Loucy (cell line): Measurements from ENCODE around the gene SYNE2.

Experiments used
- H2AFZ ChIP-seq: fragments of 200-600 bp; sonication (generic); 2 replicates; pipeline ENCODE4 v1.6.0; 2016; ENCODE audit warnings: antibody characterized with exemption, mild to moderate bottlenecking, low read length, moderate library complexity
- H3F3A ChIP-seq: fragments of 200-600 bp; 2 replicates; pipeline ENCODE4 v1.6.0; 2016; ENCODE audit warnings: antibody characterized with exemption, low read depth, mild to moderate bottlenecking
- H3K27me3 ChIP-seq: fragments of 200-600 bp; sonication (generic); 2 replicates; pipeline ENCODE4 v1.6.1; 2014; ENCODE audit warnings: low read length, mild to moderate bottlenecking; ENCODE audit not compliant: insufficient read depth, poor library complexity, severe bottlenecking
- H3K36me3 ChIP-seq: fragments of 200-600 bp; sonication (generic); 2 replicates; pipeline ENCODE4 v1.6.1; 2016; ENCODE audit warnings: low read length; ENCODE audit not compliant: insufficient read depth
- H3K4me1 ChIP-seq: fragments of 200-600 bp; sonication (generic); 2 replicates; pipeline ENCODE4 v1.5.1; 2014; ENCODE audit warnings: low read length, mild to moderate bottlenecking; ENCODE audit not compliant: insufficient read depth, poor library complexity, severe bottlenecking
- H3K4me2 ChIP-seq: fragments of 200-600 bp; sonication (generic); 2 replicates; pipeline ENCODE4 v1.6.0; 2014; ENCODE audit warnings: antibody characterized with exemption, low read length, low read depth, mild to moderate bottlenecking; ENCODE audit not compliant: poor library complexity, severe bottlenecking
- H3K4me3 ChIP-seq: fragments of 200-600 bp; sonication (generic); 2 replicates; pipeline ENCODE4 v1.5.1; 2014; ENCODE audit warnings: low read length, mild to moderate bottlenecking, mixed read lengths; ENCODE audit not compliant: poor library complexity, severe bottlenecking
- H3K79me2 ChIP-seq: fragments of 200-600 bp; sonication (generic); 2 replicates; pipeline ENCODE4 v1.6.1; 2014; ENCODE audit warnings: low read length; ENCODE audit not compliant: insufficient read depth
- H3K9ac ChIP-seq: fragments of 200-600 bp; sonication (generic); 2 replicates; pipeline ENCODE4 v1.6.0; 2014; ENCODE audit warnings: mild to moderate bottlenecking, low read depth, low read length, moderate library complexity; ENCODE audit not compliant: poor library complexity, severe bottlenecking
- H3K9me2 ChIP-seq: fragments of 200-600 bp; sonication (generic); replicated peaks from 2 replicates; pipeline ENCODE4 v1.6.1; 2016; ENCODE audit warnings: low read depth, low read length, mixed read lengths
- H3K9me3 ChIP-seq: fragments of 200-600 bp; sonication (generic); 2 replicates; pipeline ENCODE4 v1.6.1; 2014; ENCODE audit warnings: mild to moderate bottlenecking, antibody characterized with exemption, low read length, low read depth; ENCODE audit not compliant: insufficient read depth
- H4K20me1 ChIP-seq: fragments of 200-600 bp; sonication (generic); 2 replicates; pipeline ENCODE4 v1.6.0; 2014; ENCODE audit warnings: antibody characterized with exemption, low read length, mild to moderate bottlenecking; ENCODE audit not compliant: insufficient read depth, poor library complexity, severe bottlenecking
- EZH2phosphoT487 ChIP-seq: fragments of 200-600 bp; IDR thresholded peaks from 2 replicates; pipeline ENCODE4 v1.6.1; 2018; ENCODE audit warnings: antibody characterized with exemption, mild to moderate bottlenecking, moderate library complexity, borderline replicate concordance
- TF ChIP-seq, protein P1 (sequence below): fragments of 200-600 bp; sonication (generic); conservative IDR thresholded peaks from 2 replicates; pipeline ENCODE4 v1.5.1; 2014; ENCODE audit warnings: mild to moderate bottlenecking, antibody characterized with exemption, low read length

Gene SYNE2

DNA sequence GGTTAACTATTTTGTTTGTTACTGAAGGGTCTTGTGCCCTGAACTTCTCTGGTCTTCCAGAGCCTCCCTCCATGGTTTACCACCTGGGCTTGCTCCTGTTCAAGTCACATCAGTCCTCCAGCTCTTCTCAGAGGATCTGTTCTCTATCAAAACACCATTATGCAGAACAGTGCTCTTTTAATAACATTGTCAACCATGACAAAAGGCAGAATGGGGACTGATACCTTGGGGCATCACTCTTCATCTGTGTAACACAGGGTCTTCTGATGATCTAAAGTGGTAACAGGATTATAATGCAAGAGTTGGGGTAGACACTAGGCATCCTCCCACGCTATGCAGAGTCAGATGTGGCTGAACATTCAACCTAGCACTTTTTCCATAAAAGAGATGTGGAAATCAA, 403.0 kb downstream of the SYNE2 start:
- Histone ChIP-seq H2AFZ (no peak overlapping the region), H3K36me3 (no peaks in the 10 kb centered on the region), H3K9me3 (no peaks in the 10 kb centered on the region), H3K9ac (no peak overlapping the region), H3K4me1 (no peaks in the 10 kb centered on the region), H3K4me3 (no peak overlapping the region), H3K27me3 (no peaks in the 10 kb centered on the region), H3F3A (no peaks in the 10 kb centered on the region), H3K4me2 (no peak overlapping the region), H4K20me1 (no peaks in the 10 kb centered on the region), H3K79me2 (no peaks in the 10 kb centered on the region), H3K9me2 (no peaks in the 10 kb centered on the region)
- TF ChIP-seq EZH2phosphoT487 = no peak
- TF ChIP-seq, protein P1, sequence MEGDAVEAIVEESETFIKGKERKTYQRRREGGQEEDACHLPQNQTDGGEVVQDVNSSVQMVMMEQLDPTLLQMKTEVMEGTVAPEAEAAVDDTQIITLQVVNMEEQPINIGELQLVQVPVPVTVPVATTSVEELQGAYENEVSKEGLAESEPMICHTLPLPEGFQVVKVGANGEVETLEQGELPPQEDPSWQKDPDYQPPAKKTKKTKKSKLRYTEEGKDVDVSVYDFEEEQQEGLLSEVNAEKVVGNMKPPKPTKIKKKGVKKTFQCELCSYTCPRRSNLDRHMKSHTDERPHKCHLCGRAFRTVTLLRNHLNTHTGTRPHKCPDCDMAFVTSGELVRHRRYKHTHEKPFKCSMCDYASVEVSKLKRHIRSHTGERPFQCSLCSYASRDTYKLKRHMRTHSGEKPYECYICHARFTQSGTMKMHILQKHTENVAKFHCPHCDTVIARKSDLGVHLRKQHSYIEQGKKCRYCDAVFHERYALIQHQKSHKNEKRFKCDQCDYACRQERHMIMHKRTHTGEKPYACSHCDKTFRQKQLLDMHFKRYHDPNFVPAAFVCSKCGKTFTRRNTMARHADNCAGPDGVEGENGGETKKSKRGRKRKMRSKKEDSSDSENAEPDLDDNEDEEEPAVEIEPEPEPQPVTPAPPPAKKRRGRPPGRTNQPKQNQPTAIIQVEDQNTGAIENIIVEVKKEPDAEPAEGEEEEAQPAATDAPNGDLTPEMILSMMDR = no peak

DNA sequence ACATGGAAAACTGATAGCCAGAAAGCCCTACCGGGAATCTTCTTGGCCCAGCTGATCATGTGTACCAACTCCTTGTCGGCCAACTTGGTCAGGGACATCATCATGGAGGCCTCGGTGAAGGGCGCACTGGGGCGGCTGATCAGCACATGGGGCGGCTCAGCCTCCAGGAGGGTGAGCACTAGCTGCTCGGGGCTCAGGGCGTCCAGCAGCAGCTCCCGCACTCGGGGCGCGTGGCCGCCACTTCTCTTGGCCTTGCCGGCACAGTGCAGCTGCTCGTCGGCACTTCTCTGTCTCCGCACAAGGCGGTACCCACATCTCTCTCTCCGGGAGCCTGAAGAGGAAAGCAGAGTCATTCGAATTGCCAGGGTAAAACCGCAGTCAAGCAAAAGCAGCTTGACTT, 407.6 kb downstream of the SYNE2 start:
- Histone ChIP-seq H2AFZ (no peak overlapping the region), H3F3A (no peaks in the 10 kb centered on the region), H3K4me3 (no peak overlapping the region), H3K9me3 (no peaks in the 10 kb centered on the region), H3K4me1 (no peaks in the 10 kb centered on the region), H3K79me2 (no peaks in the 10 kb centered on the region), H3K9ac (no peak overlapping the region), H4K20me1 (no peaks in the 10 kb centered on the region), H3K27me3 (no peaks in the 10 kb centered on the region), H3K9me2 (no peaks in the 10 kb centered on the region), H3K36me3 (no peaks in the 10 kb centered on the region), H3K4me2 (no peak overlapping the region)
- no peak for TF ChIP-seq EZH2phosphoT487
- TF ChIP-seq, protein P1 = no peak

DNA sequence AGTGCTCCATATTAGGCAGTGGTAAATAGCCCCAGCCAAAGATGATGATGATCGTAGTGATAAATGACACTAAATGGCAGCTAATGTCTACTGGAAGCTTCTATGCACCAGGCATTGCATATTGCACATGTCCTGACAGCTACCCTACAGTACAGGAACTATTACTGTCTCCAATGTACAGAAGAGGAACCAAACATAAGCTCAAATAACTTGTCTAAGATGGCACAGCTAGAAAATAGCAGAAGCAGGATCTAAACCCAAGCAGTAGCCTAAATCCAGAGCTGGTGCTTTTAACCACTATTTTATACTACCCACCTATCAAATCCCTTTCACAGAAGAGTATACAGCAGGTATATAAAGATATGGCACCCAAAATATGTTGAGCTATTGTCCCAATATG, 412.4 kb downstream of the SYNE2 start:
- Histone ChIP-seq H3K79me2 (no peaks in the 10 kb centered on the region), H3F3A (no peaks in the 10 kb centered on the region), H3K9me3 (no peaks in the 10 kb centered on the region), H4K20me1 (no peaks in the 10 kb centered on the region), H3K9ac (no peak overlapping the region), H3K4me2 (no peak overlapping the region), H3K27me3 (no peaks in the 10 kb centered on the region), H3K36me3 (no peaks in the 10 kb centered on the region), H3K4me1 (peaks cover 8% of the 10 kb centered on the region), H2AFZ (peak overlapping the region; percentile 87; the same call in 1 of the 2 replicates), H3K9me2 (no peaks in the 10 kb centered on the region), H3K4me3 (no peak overlapping the region)
- TF ChIP-seq EZH2phosphoT487 = no peak
- TF ChIP-seq, protein P1 = no peak
